PFSK-1 (cell line): ENCODE measurements around the gene KRT10. TPM values are rescaled to one million over a fixed set of nuclear protein-coding genes. Genes with fewer than 3 reads are reported as not detected.
A peak's percentile ranks its signal among the peaks of the same experiment; 100 is the strongest.

Source experiments
- FOXP2 ChIP-seq: optimal IDR thresholded peaks from 2 replicates; pipeline ENCODE3; 2011; ENCODE audit warnings: borderline replicate concordance, control low read depth, inconsistent platforms; ENCODE audit not compliant: insufficient read depth; ENCODE audit errors: extremely low read length, extremely low read depth
- POLR2AphosphoS5 ChIP-seq: IDR thresholded peaks from 2 replicates; pipeline ENCODE4 v1.6.1; 2012; ENCODE audit warnings: low read depth, mild to moderate bottlenecking, control low read depth, low read length, moderate library complexity
- SIN3A ChIP-seq: IDR thresholded peaks from 2 replicates; pipeline ENCODE4 v1.6.1; 2012; ENCODE audit warnings: mild to moderate bottlenecking, low read length, moderate library complexity, borderline replicate concordance; ENCODE audit not compliant: insufficient read depth
- TAF1 ChIP-seq: IDR thresholded peaks from 2 replicates; pipeline ENCODE4 v1.6.1; 2012; ENCODE audit warnings: low read length, control low read depth, borderline replicate concordance; ENCODE audit not compliant: insufficient read depth
- polyA plus RNA-seq: library from polyadenylated mRNA; unstranded; fragments of >200 nt; gene quantifications from one replicate; pipeline ENCODE4 v1.2.1, GENCODE V29; 2012; ENCODE audit warnings: low read depth, missing spikeins; ENCODE audit not compliant: insufficient read length
- TF ChIP-seq, protein P1 (sequence below), 2 experiments: IDR thresholded peaks; 2 replicates each; pipeline versions ENCODE4 v1.6.1 to v1.8.0; 2011 to 2012; ENCODE audit warnings: low read depth in 2 of 2, low read length in 2 of 2, control low read depth in 1 of 2, inconsistent platforms in 1 of 2, mild to moderate bottlenecking in 1 of 2, moderate library complexity in 1 of 2; ENCODE audit not compliant: insufficient read depth in 1 of 2

The KRT10 gene
- 73.9 TPM for polyA plus RNA-seq

DNA sequence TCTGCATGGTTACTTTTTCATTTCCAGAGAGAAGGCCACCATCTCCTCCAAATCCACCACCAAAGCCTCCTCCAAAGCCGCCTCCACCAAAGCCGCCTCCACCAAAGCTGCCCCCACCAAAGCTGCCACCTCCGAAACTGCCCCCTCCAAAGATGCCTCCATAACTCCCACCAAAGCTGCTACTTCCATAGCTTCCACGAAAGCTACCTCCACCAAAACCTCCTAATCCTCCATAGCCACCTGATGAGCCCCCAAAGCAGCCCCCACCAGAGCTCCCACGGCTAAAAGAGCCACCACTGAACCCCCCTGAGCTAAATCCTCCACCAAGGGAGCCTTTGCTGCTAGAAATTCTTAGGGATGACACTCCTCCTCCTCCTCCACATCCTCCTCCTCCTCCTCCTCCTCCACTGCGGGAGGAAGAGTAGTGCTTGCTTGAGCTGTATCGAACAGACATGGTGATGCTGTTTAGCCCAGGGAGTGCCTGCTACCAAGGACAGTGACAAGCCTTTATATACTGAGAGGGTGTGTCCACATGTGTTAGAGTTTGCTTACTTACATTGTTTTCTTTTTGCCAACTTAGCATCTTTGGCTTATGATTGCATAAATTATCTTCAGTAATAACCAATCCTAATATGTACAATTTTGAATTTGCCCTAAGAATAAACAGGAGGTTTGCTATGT is at the start of gene KRT10:
TSS of gene KRT10 (minus strand) at position 483 of the 681 bp plus-strand sequence. CDS start at position 454, 29 bp downstream.
- TF ChIP-seq TAF1 (no peak), POLR2AphosphoS5 (no peak), SIN3A (no peak), FOXP2 (no peak)
- TF ChIP-seq, protein P1, sequence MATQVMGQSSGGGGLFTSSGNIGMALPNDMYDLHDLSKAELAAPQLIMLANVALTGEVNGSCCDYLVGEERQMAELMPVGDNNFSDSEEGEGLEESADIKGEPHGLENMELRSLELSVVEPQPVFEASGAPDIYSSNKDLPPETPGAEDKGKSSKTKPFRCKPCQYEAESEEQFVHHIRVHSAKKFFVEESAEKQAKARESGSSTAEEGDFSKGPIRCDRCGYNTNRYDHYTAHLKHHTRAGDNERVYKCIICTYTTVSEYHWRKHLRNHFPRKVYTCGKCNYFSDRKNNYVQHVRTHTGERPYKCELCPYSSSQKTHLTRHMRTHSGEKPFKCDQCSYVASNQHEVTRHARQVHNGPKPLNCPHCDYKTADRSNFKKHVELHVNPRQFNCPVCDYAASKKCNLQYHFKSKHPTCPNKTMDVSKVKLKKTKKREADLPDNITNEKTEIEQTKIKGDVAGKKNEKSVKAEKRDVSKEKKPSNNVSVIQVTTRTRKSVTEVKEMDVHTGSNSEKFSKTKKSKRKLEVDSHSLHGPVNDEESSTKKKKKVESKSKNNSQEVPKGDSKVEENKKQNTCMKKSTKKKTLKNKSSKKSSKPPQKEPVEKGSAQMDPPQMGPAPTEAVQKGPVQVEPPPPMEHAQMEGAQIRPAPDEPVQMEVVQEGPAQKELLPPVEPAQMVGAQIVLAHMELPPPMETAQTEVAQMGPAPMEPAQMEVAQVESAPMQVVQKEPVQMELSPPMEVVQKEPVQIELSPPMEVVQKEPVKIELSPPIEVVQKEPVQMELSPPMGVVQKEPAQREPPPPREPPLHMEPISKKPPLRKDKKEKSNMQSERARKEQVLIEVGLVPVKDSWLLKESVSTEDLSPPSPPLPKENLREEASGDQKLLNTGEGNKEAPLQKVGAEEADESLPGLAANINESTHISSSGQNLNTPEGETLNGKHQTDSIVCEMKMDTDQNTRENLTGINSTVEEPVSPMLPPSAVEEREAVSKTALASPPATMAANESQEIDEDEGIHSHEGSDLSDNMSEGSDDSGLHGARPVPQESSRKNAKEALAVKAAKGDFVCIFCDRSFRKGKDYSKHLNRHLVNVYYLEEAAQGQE (IDR thresholded peaks at IDR 0.05; ENCODE audit: insufficient read depth in 1 of 2, low read depth in 2 of 2, low read length in 2 of 2) = peak; percentile 70 to 91

DNA sequence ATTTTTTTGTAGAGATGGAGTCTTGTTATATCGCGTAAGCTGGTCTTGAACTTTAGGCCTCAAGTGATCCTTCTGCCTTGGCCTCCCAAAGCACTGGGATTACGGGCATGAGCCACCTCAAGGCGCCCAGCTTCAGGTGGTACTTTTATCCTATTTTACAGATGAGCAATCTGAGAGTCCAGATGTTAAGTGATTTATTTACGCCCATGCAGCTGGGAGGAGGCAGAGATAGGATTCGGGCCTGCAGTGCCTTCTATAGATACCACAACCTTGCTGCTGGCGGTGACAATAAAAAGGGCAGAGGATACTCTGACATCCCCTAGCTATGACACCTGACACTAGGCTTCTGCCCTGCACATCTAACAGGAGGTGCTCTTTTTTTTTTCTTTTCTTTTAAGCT is 48.9 kb upstream of the KRT10 start:
- TF ChIP-seq TAF1 (no peak), POLR2AphosphoS5 (no peak), FOXP2 (no peak), SIN3A (no peak)
- TF ChIP-seq, protein P1 (IDR thresholded peaks at IDR 0.05; ENCODE audit: insufficient read depth in 1 of 2, low read depth in 2 of 2, low read length in 2 of 2) = no peak

DNA sequence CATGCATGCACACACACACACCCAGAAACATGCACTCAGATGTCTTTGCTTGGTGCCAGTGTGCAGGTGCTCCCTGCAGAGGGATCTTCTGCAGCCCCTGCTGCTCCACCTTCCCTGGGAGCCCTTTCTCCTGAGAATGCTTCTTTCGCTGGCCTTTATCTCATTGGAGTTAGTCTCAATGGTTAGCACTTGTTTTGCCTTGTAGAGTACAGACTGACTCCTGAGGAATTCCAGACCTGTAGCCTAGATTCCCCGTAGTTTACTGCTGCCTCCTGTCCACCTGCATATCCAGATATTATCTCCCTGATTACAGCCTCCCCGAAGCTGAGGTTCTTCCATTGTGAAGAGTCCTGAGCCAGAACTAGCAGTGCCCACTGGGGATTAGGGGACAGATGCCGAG is 47.7 kb upstream of the KRT10 start:
- TF ChIP-seq SIN3A (no peak), POLR2AphosphoS5 (no peak), FOXP2 (no peak), TAF1 (no peak)
- TF ChIP-seq, protein P1 (IDR thresholded peaks at IDR 0.05; ENCODE audit: insufficient read depth in 1 of 2, low read depth in 2 of 2, low read length in 2 of 2) = no peak

DNA sequence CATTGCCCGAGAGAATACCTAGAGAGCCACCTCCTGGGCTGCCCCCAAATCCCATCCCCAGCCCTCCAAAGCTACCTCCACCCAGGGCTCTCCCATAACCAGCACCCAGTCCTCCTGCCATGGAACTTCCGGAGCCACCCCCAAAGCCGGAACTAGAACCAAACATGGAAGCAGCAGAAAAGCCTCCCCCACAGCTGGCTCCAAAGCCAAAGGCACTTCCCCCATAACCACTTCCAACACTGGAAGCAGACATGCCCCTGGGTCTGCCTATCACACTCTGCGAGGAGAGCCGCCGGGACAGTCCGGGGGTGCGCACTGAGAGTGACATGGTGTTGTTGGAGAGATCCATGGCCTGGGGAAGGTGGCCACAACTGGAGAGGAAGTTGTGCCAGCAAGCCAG is 44.4 kb upstream of the KRT10 start, which contains the start of gene KRT12:
TSS of gene KRT12 (minus strand) at position 386 of the 400 bp plus-strand sequence. CDS start at position 349, 37 bp downstream.
- TF ChIP-seq FOXP2 = no peak
- TF ChIP-seq SIN3A = no peak
- TF ChIP-seq POLR2AphosphoS5 = no peak
- no peak for TF ChIP-seq TAF1
- TF ChIP-seq, protein P1 (IDR thresholded peaks at IDR 0.05; ENCODE audit: insufficient read depth in 1 of 2, low read depth in 2 of 2, low read length in 2 of 2) = no peak
